Measurements from ENCODE around the gene PCDHGA3.
"Not testable (repeated sequence)": the region's sequence is repeated elsewhere in the genome, so short reads cannot be mapped to it uniquely, and the experiment has no call there.

Gene PCDHGA3

GRCh38 chr5:141366016-141366896 lies 22.6 kb downstream of the PCDHGA3 start:
- DNase-seq (ENCODE audit: low read depth), result no peak
- H3K36me3 ChIP-seq (ENCODE audit: control insufficient read depth, insufficient read depth, low read length, severe bottlenecking), result no peaks in the 10 kb centered on the region
- peaks cover 70% of the 10 kb centered on the region for H3K9me3 ChIP-seq (ENCODE audit: control insufficient read depth, low read length)
- H3K4me1 ChIP-seq (ENCODE audit: control insufficient read depth, insufficient read depth, low read length), result peaks cover 4% of the 10 kb centered on the region
- no peak overlapping the region for H3K4me3 ChIP-seq (ENCODE audit: low read length)
- peaks cover 22% of the 10 kb centered on the region for H3K27me3 ChIP-seq (replicated peaks; ENCODE audit: control insufficient read depth, insufficient read depth, low read length)
- no peak overlapping the region for H3K9ac ChIP-seq (ENCODE audit: low read length)

- Histone ChIP-seq H3K4me1 (ENCODE audit: control insufficient read depth, insufficient read depth, low read length) (peaks cover 4% of the 10 kb centered on the region), H3K36me3 (ENCODE audit: control insufficient read depth, insufficient read depth, low read length, severe bottlenecking) (no peaks in the 10 kb centered on the region), H3K4me3 (ENCODE audit: low read length) (peak within 1 kb of the TSS; percentile 80), H3K27me3 (replicated peaks; ENCODE audit: control insufficient read depth, insufficient read depth, low read length) (peaks cover 21% of the 10 kb centered on the region), H3K9me3 (ENCODE audit: control insufficient read depth, low read length) (peaks cover 69% of the 10 kb centered on the region), H3K9ac (ENCODE audit: low read length) (peak within 1 kb of the TSS; percentile 73)
- peak; percentile 19 for DNase-seq (ENCODE audit: low read depth)
These were observed 26.6 kb downstream of the PCDHGA3 start, which contains the start of gene PCDHGB3 for GRCh38 chr5:141369994-141370848. Gene PCDHGB3 (plus strand): TSS chr5:141370242. CDS start chr5:141370395, 153 bp downstream.

- H3K4me3 ChIP-seq (ENCODE audit: low read length), result peak overlapping the region; percentile 16
- no peaks in the 10 kb centered on the region for H3K36me3 ChIP-seq (ENCODE audit: control insufficient read depth, insufficient read depth, low read length, severe bottlenecking)
- H3K9ac ChIP-seq (ENCODE audit: low read length), result no peak overlapping the region
- H3K27me3 ChIP-seq (replicated peaks; ENCODE audit: control insufficient read depth, insufficient read depth, low read length), result peaks cover 11% of the 10 kb centered on the region
- peaks cover 4% of the 10 kb centered on the region for H3K4me1 ChIP-seq (ENCODE audit: control insufficient read depth, insufficient read depth, low read length)
- DNase-seq (ENCODE audit: low read depth), result no peak
- peaks cover 61% of the 10 kb centered on the region for H3K9me3 ChIP-seq (ENCODE audit: control insufficient read depth, low read length)
These were observed 28.2 kb downstream of the PCDHGA3 start for GRCh38 chr5:141371572-141372475.

- Histone ChIP-seq H3K9me3 (ENCODE audit: control insufficient read depth, low read length) (peaks cover 57% of the 10 kb centered on the region), H3K36me3 (ENCODE audit: control insufficient read depth, insufficient read depth, low read length, severe bottlenecking) (no peaks in the 10 kb centered on the region), H3K4me1 (ENCODE audit: control insufficient read depth, insufficient read depth, low read length) (peaks cover 4% of the 10 kb centered on the region), H3K4me3 (ENCODE audit: low read length) (peak within 1 kb of the TSS; percentile 76), H3K27me3 (replicated peaks; ENCODE audit: control insufficient read depth, insufficient read depth, low read length) (peaks cover 11% of the 10 kb centered on the region), H3K9ac (ENCODE audit: low read length) (peak within 1 kb of the TSS; percentile 30)
- DNase-seq (ENCODE audit: low read depth), result peak; percentile 62
These were observed 30.2 kb downstream of the PCDHGA3 start, which contains the start of gene PCDHGA6 for GRCh38 chr5:141373673-141374317. Gene PCDHGA6 (plus strand): TSS chr5:141373891. CDS start chr5:141374084, 193 bp downstream.

GRCh38 chr5:141374627-141375026 lies 31.0 kb downstream of the PCDHGA3 start:
- Histone ChIP-seq H3K36me3 (ENCODE audit: control insufficient read depth, insufficient read depth, low read length, severe bottlenecking) (no peaks in the 10 kb centered on the region), H3K4me3 (ENCODE audit: low read length) (peak overlapping the region; percentile 76), H3K4me1 (ENCODE audit: control insufficient read depth, insufficient read depth, low read length) (peaks cover 4% of the 10 kb centered on the region), H3K27me3 (replicated peaks; ENCODE audit: control insufficient read depth, insufficient read depth, low read length) (peaks cover 11% of the 10 kb centered on the region), H3K9me3 (ENCODE audit: control insufficient read depth, low read length) (peaks cover 59% of the 10 kb centered on the region), H3K9ac (ENCODE audit: low read length) (no peak overlapping the region)
- no peak for DNase-seq (ENCODE audit: low read depth)

GRCh38 chr5:141375444-141376155 lies 32.0 kb downstream of the PCDHGA3 start:
- H3K36me3 ChIP-seq (ENCODE audit: control insufficient read depth, insufficient read depth, low read length, severe bottlenecking); H3K4me3 ChIP-seq (ENCODE audit: low read length); H3K4me1 ChIP-seq (ENCODE audit: control insufficient read depth, insufficient read depth, low read length); DNase-seq (ENCODE audit: low read depth); H3K9ac ChIP-seq (ENCODE audit: low read length): not testable (repeated sequence)
- Histone ChIP-seq H3K27me3 (replicated peaks; ENCODE audit: control insufficient read depth, insufficient read depth, low read length) (peaks cover 11% of the 10 kb centered on the region), H3K9me3 (ENCODE audit: control insufficient read depth, low read length) (peaks cover 56% of the 10 kb centered on the region)

- Histone ChIP-seq H3K36me3 (ENCODE audit: control insufficient read depth, insufficient read depth, low read length, severe bottlenecking) (no peaks in the 10 kb centered on the region), H3K27me3 (replicated peaks; ENCODE audit: control insufficient read depth, insufficient read depth, low read length) (no peaks in the 10 kb centered on the region), H3K9me3 (ENCODE audit: control insufficient read depth, low read length) (peaks cover 28% of the 10 kb centered on the region), H3K9ac (ENCODE audit: low read length) (peak within 1 kb of the TSS; percentile 84), H3K4me1 (ENCODE audit: control insufficient read depth, insufficient read depth, low read length) (no peaks in the 10 kb centered on the region), H3K4me3 (ENCODE audit: low read length) (peak within 1 kb of the TSS; percentile 87)
- DNase-seq (ENCODE audit: low read depth), result peak; percentile 61
These were observed 39.1 kb downstream of the PCDHGA3 start, which contains the start of gene PCDHGA7 for GRCh38 chr5:141382469-141383294. Gene PCDHGA7 (plus strand): TSS chr5:141382742. CDS start chr5:141382900, 158 bp downstream.

GRCh38 chr5:141383345-141383744 lies 39.7 kb downstream of the PCDHGA3 start:
- Histone ChIP-seq H3K9ac (ENCODE audit: low read length) (no peak overlapping the region), H3K4me1 (ENCODE audit: control insufficient read depth, insufficient read depth, low read length) (no peaks in the 10 kb centered on the region), H3K9me3 (ENCODE audit: control insufficient read depth, low read length) (peaks cover 31% of the 10 kb centered on the region), H3K27me3 (replicated peaks; ENCODE audit: control insufficient read depth, insufficient read depth, low read length) (no peaks in the 10 kb centered on the region), H3K36me3 (ENCODE audit: control insufficient read depth, insufficient read depth, low read length, severe bottlenecking) (no peaks in the 10 kb centered on the region), H3K4me3 (ENCODE audit: low read length) (peak overlapping the region; percentile 87)
- no peak for DNase-seq (ENCODE audit: low read depth)

- Histone ChIP-seq H3K9me3 (ENCODE audit: control insufficient read depth, low read length) (peaks cover 39% of the 10 kb centered on the region), H3K4me1 (ENCODE audit: control insufficient read depth, insufficient read depth, low read length) (no peaks in the 10 kb centered on the region), H3K9ac (ENCODE audit: low read length) (no peak overlapping the region), H3K4me3 (ENCODE audit: low read length) (no peak overlapping the region), H3K36me3 (ENCODE audit: control insufficient read depth, insufficient read depth, low read length, severe bottlenecking) (no peaks in the 10 kb centered on the region), H3K27me3 (replicated peaks; ENCODE audit: control insufficient read depth, insufficient read depth, low read length) (no peaks in the 10 kb centered on the region)
- no peak for DNase-seq (ENCODE audit: low read depth)
These were observed 41.0 kb downstream of the PCDHGA3 start for GRCh38 chr5:141384471-141385267.

All from adipocyte (in vitro differentiated cells).